ENCODE results near the gene ZBTB48.

DNA sequence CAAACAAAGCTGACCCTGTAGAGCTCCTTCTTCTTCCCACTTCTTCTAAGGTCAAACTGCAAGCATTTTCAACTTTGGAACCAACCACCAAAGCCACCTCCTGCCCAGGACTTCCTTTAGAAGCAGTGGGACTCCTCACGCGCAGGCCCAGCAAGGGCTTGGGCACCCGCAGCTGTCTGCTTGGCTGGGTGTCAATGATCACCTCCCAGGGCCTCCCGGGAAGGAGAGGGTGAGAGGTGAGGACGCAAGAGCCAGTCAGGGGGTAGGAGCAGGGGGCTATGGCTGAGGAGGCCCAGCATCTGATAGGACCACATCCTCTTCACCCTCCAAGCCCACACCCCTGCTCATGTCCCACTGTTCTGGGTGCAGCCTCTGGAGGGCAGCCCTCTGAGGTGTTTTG is 12.6 kb downstream of the ZBTB48 start:
- TF ChIP-seq POLR2A (IDR thresholded peaks at IDR 0.05) (no peak), CTCF (IDR thresholded peaks at IDR 0.05) (no peak), POLR2AphosphoS5 (IDR thresholded peaks at IDR 0.05; ENCODE audit: insufficient read depth in 1 of 2, low read depth in 1 of 2) (no peak)
